ENCODE results near the gene PLPP4. TPM values are rescaled to one million over a fixed set of nuclear protein-coding genes. Genes with fewer than 3 reads are reported as not detected.

The PLPP4 gene
- total and polyA plus RNA-seq, 2 donors (not counting 1 experiment from before 2014, with no cell fraction given), result 0.22 to 1.2 TPM

DNA sequence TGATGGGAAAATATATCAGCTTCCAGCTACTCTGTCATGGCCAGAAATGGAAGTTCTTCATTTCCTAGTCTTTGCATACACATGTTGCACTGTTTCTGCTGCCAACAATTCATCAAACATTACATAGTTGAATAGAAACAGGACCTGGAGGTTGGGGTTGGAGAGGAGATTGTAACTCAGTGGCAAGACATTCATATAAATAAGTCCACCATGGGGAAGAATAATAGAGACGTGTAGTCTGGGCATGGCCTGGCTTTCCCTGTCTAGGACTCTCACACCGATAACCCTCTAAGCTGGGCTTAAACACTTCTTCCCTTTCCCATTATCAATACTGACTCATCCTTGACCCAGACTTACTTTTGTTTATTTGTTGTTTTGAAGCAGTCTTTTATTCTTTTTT is 155.7 kb downstream of the PLPP4 start:
- no peaks in the 10 kb centered on the region for H3K4me1 ChIP-seq (ENCODE audit: control insufficient read depth, extremely low read depth, insufficient read depth, low read length)
- H2AFZ ChIP-seq (ENCODE audit: low read length), result no peak overlapping the region
- TF ChIP-seq, protein P1, sequence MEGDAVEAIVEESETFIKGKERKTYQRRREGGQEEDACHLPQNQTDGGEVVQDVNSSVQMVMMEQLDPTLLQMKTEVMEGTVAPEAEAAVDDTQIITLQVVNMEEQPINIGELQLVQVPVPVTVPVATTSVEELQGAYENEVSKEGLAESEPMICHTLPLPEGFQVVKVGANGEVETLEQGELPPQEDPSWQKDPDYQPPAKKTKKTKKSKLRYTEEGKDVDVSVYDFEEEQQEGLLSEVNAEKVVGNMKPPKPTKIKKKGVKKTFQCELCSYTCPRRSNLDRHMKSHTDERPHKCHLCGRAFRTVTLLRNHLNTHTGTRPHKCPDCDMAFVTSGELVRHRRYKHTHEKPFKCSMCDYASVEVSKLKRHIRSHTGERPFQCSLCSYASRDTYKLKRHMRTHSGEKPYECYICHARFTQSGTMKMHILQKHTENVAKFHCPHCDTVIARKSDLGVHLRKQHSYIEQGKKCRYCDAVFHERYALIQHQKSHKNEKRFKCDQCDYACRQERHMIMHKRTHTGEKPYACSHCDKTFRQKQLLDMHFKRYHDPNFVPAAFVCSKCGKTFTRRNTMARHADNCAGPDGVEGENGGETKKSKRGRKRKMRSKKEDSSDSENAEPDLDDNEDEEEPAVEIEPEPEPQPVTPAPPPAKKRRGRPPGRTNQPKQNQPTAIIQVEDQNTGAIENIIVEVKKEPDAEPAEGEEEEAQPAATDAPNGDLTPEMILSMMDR (conservative IDR thresholded peaks at IDR 0.05 in 1 of 2, IDR thresholded peaks at IDR 0.05 in 1 of 2; ENCODE audit: low read depth in 1 of 2, low read length in 2 of 2), result no peak
- TF ChIP-seq EZH2 (IDR thresholded peaks at IDR 0.05; ENCODE audit: low read length, missing control alignments), result no peak
- no peak overlapping the region for H3K4me3 ChIP-seq (replicated peaks in 1 of 4; ENCODE audit: control extremely low read depth in 1 of 4, insufficient read depth in 1 of 4, low read depth in 3 of 4, low read length in 4 of 4)
- H3K79me2 ChIP-seq (ENCODE audit: control insufficient read depth, insufficient read depth, low read length), result no peaks in the 10 kb centered on the region
- H3K4me2 ChIP-seq (ENCODE audit: extremely low read depth, insufficient read depth, low read length), result no peak overlapping the region
- no peaks in the 10 kb centered on the region for H3K9me3 ChIP-seq (ENCODE audit: control insufficient read depth, insufficient read depth, low read depth, low read length)
- no peak overlapping the region for H3K9ac ChIP-seq (ENCODE audit: insufficient read depth, low read length)
- H3K36me3 ChIP-seq (ENCODE audit: control insufficient read depth, insufficient read depth, low read length), result no peaks in the 10 kb centered on the region
- no peaks in the 10 kb centered on the region for H3K27me3 ChIP-seq (ENCODE audit: control insufficient read depth, insufficient read depth, low read length)
- no peak for DNase-seq (ENCODE audit: low read depth in 2 of 2)
- no peak overlapping the region for H3K27ac ChIP-seq (ENCODE audit: insufficient read depth, low read length)
- no peaks in the 10 kb centered on the region for H4K20me1 ChIP-seq (ENCODE audit: control insufficient read depth, extremely low read depth, insufficient read depth, low read length)

DNA sequence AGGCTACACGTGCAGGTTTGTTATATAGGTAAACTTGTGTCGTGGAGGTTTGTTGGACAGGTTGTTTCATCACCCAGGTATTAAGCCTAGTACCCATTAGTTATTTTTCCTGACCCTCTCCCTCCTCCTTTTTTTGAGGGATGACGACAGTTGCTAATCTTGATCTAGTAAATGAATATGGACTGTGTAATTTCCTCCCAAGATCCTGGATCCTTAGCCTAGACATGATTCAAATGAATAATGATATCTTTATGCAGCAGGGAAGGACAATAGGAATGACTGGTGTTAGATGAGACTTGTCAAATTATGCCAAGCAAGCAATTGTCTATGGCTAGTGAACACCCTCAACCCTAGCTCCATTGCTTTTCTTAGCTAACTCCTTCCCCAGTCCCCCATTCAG is 156.2 kb downstream of the PLPP4 start:
- no peak overlapping the region for H3K4me3 ChIP-seq (replicated peaks in 1 of 4; ENCODE audit: control extremely low read depth in 1 of 4, insufficient read depth in 1 of 4, low read depth in 3 of 4, low read length in 4 of 4)
- H3K36me3 ChIP-seq (ENCODE audit: control insufficient read depth, insufficient read depth, low read length), result no peaks in the 10 kb centered on the region
- no peaks in the 10 kb centered on the region for H3K9me3 ChIP-seq (ENCODE audit: control insufficient read depth, insufficient read depth, low read depth, low read length)
- H3K4me1 ChIP-seq (ENCODE audit: control insufficient read depth, extremely low read depth, insufficient read depth, low read length), result no peaks in the 10 kb centered on the region
- H2AFZ ChIP-seq (ENCODE audit: low read length), result no peak overlapping the region
- H3K27ac ChIP-seq (ENCODE audit: insufficient read depth, low read length), result no peak overlapping the region
- no peaks in the 10 kb centered on the region for H3K27me3 ChIP-seq (ENCODE audit: control insufficient read depth, insufficient read depth, low read length)
- H3K79me2 ChIP-seq (ENCODE audit: control insufficient read depth, insufficient read depth, low read length), result no peaks in the 10 kb centered on the region
- no peaks in the 10 kb centered on the region for H4K20me1 ChIP-seq (ENCODE audit: control insufficient read depth, extremely low read depth, insufficient read depth, low read length)
- H3K4me2 ChIP-seq (ENCODE audit: extremely low read depth, insufficient read depth, low read length), result no peak overlapping the region
- H3K9ac ChIP-seq (ENCODE audit: insufficient read depth, low read length), result no peak overlapping the region
- TF ChIP-seq EZH2 (IDR thresholded peaks at IDR 0.05; ENCODE audit: low read length, missing control alignments), result no peak
- TF ChIP-seq, protein P1 (conservative IDR thresholded peaks at IDR 0.05 in 1 of 2, IDR thresholded peaks at IDR 0.05 in 1 of 2; ENCODE audit: low read depth in 1 of 2, low read length in 2 of 2), result no peak
- peak in 1 of 2 donors; percentile 20 for DNase-seq (ENCODE audit: low read depth in 2 of 2)

DNA sequence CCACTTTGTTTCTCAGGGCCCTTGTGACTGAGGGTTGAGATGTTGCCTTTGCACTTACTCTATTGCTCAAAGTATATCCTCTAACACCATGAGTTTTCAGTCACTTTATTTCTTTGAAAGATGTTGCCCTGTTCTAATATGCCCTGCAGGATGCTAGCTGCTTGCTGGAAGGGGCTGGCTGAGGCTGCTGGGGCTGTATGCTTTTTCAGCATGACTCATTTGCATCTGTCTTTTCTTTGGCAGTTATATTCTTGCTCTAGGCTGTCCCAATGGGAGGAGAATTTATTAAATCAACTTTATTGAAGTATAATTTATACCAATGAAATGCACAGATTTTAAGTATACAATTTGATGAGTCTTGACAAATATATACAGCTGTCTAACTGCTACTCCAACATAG is 157.7 kb downstream of the PLPP4 start:
- Histone ChIP-seq H3K27ac (ENCODE audit: insufficient read depth, low read length) (no peak overlapping the region), H3K4me2 (ENCODE audit: extremely low read depth, insufficient read depth, low read length) (no peak overlapping the region), H3K27me3 (ENCODE audit: control insufficient read depth, insufficient read depth, low read length) (no peaks in the 10 kb centered on the region), H3K4me1 (ENCODE audit: control insufficient read depth, extremely low read depth, insufficient read depth, low read length) (no peaks in the 10 kb centered on the region), H2AFZ (ENCODE audit: low read length) (no peak overlapping the region), H3K4me3 (replicated peaks in 1 of 4; ENCODE audit: control extremely low read depth in 1 of 4, insufficient read depth in 1 of 4, low read depth in 3 of 4, low read length in 4 of 4) (no peak overlapping the region), H3K9ac (ENCODE audit: insufficient read depth, low read length) (no peak overlapping the region), H3K79me2 (ENCODE audit: control insufficient read depth, insufficient read depth, low read length) (no peaks in the 10 kb centered on the region), H4K20me1 (ENCODE audit: control insufficient read depth, extremely low read depth, insufficient read depth, low read length) (no peaks in the 10 kb centered on the region), H3K36me3 (ENCODE audit: control insufficient read depth, insufficient read depth, low read length) (no peaks in the 10 kb centered on the region), H3K9me3 (ENCODE audit: control insufficient read depth, insufficient read depth, low read depth, low read length) (no peaks in the 10 kb centered on the region)
- no peak for TF ChIP-seq EZH2 (IDR thresholded peaks at IDR 0.05; ENCODE audit: low read length, missing control alignments)
- TF ChIP-seq, protein P1 (conservative IDR thresholded peaks at IDR 0.05 in 1 of 2, IDR thresholded peaks at IDR 0.05 in 1 of 2; ENCODE audit: low read depth in 1 of 2, low read length in 2 of 2), result no peak
- peak in 1 of 2 donors; percentile 48 for DNase-seq (ENCODE audit: low read depth in 2 of 2)

Data from fibroblast of lung (primary cell).